Measurements from ENCODE around the gene RYR3.

RYR3 gene

DNA sequence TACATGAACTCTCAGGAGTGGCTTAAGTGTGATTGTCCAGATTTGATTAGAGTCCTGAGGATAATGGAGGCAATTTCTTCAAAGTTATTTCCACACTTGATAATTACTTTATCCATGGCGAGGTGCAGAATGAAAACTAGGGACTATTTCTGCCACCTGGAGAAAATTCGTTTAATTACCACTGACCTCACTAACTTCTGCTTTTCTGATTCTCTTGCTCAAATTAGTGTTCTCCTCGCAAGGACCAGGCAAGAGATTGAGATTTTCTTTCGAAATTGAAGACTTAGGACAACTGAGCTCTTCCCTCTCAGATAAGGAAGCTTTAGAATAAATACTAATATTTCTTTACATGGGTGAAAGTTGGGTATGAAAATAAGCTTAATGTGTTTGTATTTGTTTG lies 135.2 kb downstream of the RYR3 start:
- no peak for DNase-seq (ENCODE audit: low spot score in 2 of 2)
- H3K36me3 Mint-ChIP-seq (ENCODE audit: insufficient read depth) = no peaks in the 10 kb centered on the region

DNA sequence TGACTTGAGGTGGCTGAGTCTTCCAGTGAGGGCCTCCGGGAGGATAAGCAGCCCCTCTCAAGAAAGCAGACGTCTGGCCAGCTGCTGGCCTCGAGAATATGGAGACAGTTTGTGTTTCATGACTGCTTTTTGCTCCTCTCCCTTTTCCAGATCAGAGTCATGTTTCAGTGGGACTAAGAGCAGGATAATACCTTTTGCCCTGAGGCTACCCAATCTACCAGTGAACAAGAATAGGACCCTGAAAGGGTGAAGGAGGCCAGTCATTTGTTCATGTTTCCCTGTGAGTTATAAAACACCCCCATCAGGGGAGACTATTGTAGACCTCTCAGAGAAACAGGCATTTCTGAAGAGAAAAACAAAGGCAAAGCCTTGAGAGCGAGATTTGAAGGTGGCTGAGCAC lies 137.4 kb downstream of the RYR3 start:
- H3K27ac Mint-ChIP-seq (ENCODE audit: low read depth) = peak overlapping the region; percentile 4

More for the DNA sequence above, 135.2 kb downstream of the RYR3 start:
- Mint-ChIP-seq H3K27me3 (no peaks in the 10 kb centered on the region), H3K27ac (ENCODE audit: low read depth) (no peak overlapping the region), H3K4me3 (no peak overlapping the region), H3K4me1 (no peaks in the 10 kb centered on the region), H3K9me3 (no peaks in the 10 kb centered on the region)
- no peak for ATAC-seq (replicated peaks; ENCODE audit: extremely low read depth, poor library complexity, severe bottlenecking)

DNA sequence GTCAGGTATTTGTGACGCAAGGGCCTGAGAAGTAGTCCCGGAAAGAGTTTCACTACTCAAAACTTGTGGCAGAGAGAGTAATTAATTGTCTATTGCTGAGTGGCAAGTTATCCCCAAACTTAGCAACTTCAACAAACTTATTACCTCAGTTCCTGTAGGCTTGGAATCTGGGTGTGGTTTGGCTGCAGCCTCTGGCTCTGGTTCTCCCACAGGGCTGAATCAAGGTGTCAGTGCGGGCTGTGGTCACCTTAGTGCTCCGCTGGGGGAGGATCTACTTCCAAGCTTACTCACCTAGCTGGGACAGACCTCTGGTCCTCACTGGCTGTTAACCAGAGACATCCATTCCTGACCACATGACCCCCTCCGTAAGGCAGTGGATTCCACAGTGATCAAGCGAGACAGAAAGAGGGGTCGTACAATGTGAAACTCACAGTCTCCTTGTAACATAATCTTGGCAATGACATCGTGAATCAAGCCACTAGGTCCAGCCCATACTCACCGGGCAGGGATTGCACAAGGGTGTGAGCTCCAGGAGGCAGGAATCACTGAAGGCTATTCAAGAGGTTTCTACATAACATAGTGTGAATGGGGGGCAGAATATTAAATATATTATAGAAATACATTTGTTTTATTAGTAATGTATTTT lies 138.3 kb downstream of the RYR3 start:
- H3K4me1 Mint-ChIP-seq = no peaks in the 10 kb centered on the region
- DNase-seq (ENCODE audit: low spot score in 2 of 2) (no peak), ATAC-seq (replicated peaks; ENCODE audit: extremely low read depth, poor library complexity, severe bottlenecking) (no peak)
- H3K9me3 Mint-ChIP-seq = no peaks in the 10 kb centered on the region
- no peak overlapping the region for H3K4me3 Mint-ChIP-seq
- H3K27me3 Mint-ChIP-seq = no peaks in the 10 kb centered on the region
- no peak overlapping the region for H3K27ac Mint-ChIP-seq (ENCODE audit: low read depth)
- no peaks in the 10 kb centered on the region for H3K36me3 Mint-ChIP-seq (ENCODE audit: insufficient read depth)

More for the DNA sequence above, 137.4 kb downstream of the RYR3 start:
- H3K4me3 Mint-ChIP-seq = no peak overlapping the region
- H3K4me1 Mint-ChIP-seq = no peaks in the 10 kb centered on the region
- H3K9me3 Mint-ChIP-seq = no peaks in the 10 kb centered on the region
- H3K27me3 Mint-ChIP-seq = no peaks in the 10 kb centered on the region
- no peaks in the 10 kb centered on the region for H3K36me3 Mint-ChIP-seq (ENCODE audit: insufficient read depth)
- no peak for ATAC-seq (replicated peaks; ENCODE audit: extremely low read depth, poor library complexity, severe bottlenecking)
- no peak for DNase-seq (ENCODE audit: low spot score in 2 of 2)

DNA sequence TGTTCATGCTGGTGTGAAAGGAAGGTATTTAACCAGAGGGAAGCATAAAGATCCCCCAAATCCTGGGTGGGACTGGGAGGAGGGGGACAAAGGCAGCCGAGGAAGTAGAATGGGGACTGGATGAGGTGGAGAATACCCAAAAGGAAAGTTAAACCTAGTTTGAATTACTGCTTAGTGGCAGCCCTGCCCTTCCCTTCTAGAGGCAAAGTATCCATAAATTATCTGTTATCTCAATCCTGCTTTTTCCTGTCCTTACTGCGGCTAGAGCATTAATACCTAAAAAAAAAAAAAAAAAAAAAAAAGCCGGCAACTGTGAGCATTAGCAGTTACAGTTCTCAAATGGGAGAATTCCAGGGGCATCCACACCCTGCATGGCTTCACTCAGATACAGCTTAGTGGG lies 139.0 kb downstream of the RYR3 start:
- Mint-ChIP-seq H3K4me3 (no peak overlapping the region), H3K27me3 (no peaks in the 10 kb centered on the region), H3K27ac (ENCODE audit: low read depth) (no peak overlapping the region), H3K4me1 (no peaks in the 10 kb centered on the region), H3K36me3 (ENCODE audit: insufficient read depth) (no peaks in the 10 kb centered on the region), H3K9me3 (peaks cover 6% of the 10 kb centered on the region)
- ATAC-seq (replicated peaks; ENCODE audit: extremely low read depth, poor library complexity, severe bottlenecking) (no peak), DNase-seq (ENCODE audit: low spot score in 2 of 2) (no peak)

DNA sequence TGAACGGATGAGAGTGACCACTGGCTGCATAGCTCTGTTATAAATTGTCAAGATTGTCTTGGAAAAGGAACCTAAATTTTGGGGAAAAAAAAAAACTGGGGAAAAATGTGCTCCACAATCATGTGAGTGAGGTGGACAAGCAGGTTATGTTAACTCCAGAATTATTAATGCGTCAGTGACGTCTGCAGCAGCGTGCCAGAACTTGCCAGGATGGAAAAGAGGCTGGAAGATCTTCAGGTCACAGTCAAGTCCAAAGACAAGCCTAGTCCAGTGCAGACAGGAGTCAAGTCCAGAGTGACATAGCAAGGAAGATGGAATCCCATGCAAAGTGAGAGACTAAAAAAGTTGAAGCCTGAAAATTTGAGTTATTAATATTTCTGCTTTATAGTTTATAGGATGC lies 140.6 kb downstream of the RYR3 start:
- no peaks in the 10 kb centered on the region for H3K4me1 Mint-ChIP-seq
- ATAC-seq (replicated peaks; ENCODE audit: extremely low read depth, poor library complexity, severe bottlenecking) = no peak
- no peak overlapping the region for H3K4me3 Mint-ChIP-seq
- H3K36me3 Mint-ChIP-seq (ENCODE audit: insufficient read depth) = no peaks in the 10 kb centered on the region
- H3K9me3 Mint-ChIP-seq = peaks cover 9% of the 10 kb centered on the region
- no peak overlapping the region for H3K27ac Mint-ChIP-seq (ENCODE audit: low read depth)
- H3K27me3 Mint-ChIP-seq = no peaks in the 10 kb centered on the region
- DNase-seq (ENCODE audit: low spot score in 2 of 2) = no peak

DNA sequence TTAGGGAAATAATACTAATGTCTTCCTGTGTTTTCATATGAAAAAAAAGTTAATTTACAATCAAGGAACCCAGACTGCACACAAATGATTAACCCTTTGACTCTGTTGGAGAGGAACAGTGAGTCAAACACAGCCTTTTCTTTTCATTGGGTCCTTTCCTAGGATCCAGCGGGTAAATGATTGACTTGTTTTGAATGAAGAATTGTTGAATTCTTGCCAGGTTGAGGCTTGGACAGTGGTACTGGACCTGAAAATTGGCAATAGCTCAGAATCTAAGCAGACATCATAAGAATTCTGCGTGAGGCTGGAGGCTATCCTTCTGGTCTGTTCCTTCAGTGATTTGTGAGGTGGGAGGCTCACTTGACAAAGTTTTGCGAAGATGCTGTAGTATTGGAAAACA lies 143.0 kb downstream of the RYR3 start:
- Mint-ChIP-seq H3K4me3 (no peak overlapping the region), H3K36me3 (ENCODE audit: insufficient read depth) (no peaks in the 10 kb centered on the region), H3K4me1 (no peaks in the 10 kb centered on the region), H3K27me3 (no peaks in the 10 kb centered on the region), H3K9me3 (peaks cover 14% of the 10 kb centered on the region), H3K27ac (ENCODE audit: low read depth) (no peak overlapping the region)
- ATAC-seq (replicated peaks; ENCODE audit: extremely low read depth, poor library complexity, severe bottlenecking) (no peak), DNase-seq (ENCODE audit: low spot score in 2 of 2) (no peak)

DNA sequence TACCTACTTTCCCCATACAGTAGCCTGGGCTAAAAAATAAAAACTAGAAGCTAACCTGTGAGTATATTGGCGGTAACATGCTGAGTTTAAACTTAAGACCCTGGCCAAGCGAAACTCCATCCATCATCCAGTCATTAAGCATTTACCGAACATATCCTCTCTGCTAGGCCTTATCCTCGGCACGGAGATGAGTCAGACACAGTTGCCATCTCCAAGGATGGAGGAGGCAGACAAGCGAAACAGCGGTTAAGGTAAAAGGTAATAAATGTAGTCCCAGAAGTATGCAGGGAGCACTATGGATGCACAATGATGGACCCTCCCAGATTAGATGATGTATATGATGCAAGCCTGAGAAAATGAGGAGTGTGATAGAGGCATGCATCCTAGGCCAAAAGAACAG lies 143.6 kb downstream of the RYR3 start:
- Mint-ChIP-seq H3K36me3 (ENCODE audit: insufficient read depth) (no peaks in the 10 kb centered on the region), H3K27ac (ENCODE audit: low read depth) (no peak overlapping the region), H3K4me3 (no peak overlapping the region), H3K27me3 (no peaks in the 10 kb centered on the region), H3K9me3 (peaks cover 14% of the 10 kb centered on the region), H3K4me1 (no peaks in the 10 kb centered on the region)
- no peak for ATAC-seq (replicated peaks; ENCODE audit: extremely low read depth, poor library complexity, severe bottlenecking)
- no peak for DNase-seq (ENCODE audit: low spot score in 2 of 2)

DNA sequence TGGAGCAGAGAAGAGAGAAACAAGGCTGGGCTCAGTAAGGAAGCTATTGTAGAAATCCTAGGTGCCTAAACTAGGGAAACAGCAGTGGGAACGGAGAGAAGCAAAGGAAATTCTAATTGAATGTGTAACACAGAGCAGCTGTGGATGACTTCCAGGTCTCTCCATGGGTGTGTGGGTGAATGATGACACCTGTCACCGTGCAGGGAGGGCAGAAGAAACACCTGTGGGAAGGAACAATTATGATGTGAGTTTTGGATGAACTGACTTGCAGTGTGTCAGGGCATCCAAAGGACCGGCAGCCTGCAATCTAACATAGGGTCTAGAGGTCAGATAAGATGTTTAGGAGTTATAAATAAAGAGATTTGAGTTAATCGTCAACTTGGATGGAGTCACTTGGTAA lies 144.2 kb downstream of the RYR3 start:
- Mint-ChIP-seq H3K4me3 (no peak overlapping the region), H3K4me1 (no peaks in the 10 kb centered on the region), H3K36me3 (ENCODE audit: insufficient read depth) (no peaks in the 10 kb centered on the region), H3K9me3 (peaks cover 14% of the 10 kb centered on the region), H3K27ac (ENCODE audit: low read depth) (no peak overlapping the region), H3K27me3 (no peaks in the 10 kb centered on the region)
- DNase-seq (ENCODE audit: low spot score in 2 of 2) = no peak
- no peak for ATAC-seq (replicated peaks; ENCODE audit: extremely low read depth, poor library complexity, severe bottlenecking)

DNA sequence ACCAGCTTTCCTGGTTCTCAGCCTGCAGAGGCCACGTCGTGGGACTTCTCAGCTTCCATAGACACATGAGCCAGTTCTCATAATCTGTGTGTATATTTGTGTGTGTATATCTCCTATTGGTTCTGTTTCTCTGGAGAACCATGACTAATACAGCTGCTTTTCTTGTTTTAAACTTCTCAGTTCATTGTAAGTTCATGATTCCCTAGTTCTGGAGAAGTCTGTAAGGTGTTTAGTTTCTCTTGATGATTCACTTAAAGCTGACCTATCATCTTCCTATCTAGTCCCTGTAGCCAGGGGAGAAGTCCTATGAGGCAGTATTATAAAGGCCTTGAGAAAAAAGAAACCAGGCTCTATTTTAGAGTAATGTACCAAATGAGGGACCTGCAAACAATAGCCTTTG lies 147.7 kb downstream of the RYR3 start:
- Mint-ChIP-seq H3K27me3 (no peaks in the 10 kb centered on the region), H3K36me3 (ENCODE audit: insufficient read depth) (no peaks in the 10 kb centered on the region), H3K27ac (ENCODE audit: low read depth) (no peak overlapping the region), H3K4me1 (no peaks in the 10 kb centered on the region), H3K9me3 (peaks cover 14% of the 10 kb centered on the region), H3K4me3 (no peak overlapping the region)
- ATAC-seq (replicated peaks; ENCODE audit: extremely low read depth, poor library complexity, severe bottlenecking) = no peak
- no peak for DNase-seq (ENCODE audit: low spot score in 2 of 2)

DNA sequence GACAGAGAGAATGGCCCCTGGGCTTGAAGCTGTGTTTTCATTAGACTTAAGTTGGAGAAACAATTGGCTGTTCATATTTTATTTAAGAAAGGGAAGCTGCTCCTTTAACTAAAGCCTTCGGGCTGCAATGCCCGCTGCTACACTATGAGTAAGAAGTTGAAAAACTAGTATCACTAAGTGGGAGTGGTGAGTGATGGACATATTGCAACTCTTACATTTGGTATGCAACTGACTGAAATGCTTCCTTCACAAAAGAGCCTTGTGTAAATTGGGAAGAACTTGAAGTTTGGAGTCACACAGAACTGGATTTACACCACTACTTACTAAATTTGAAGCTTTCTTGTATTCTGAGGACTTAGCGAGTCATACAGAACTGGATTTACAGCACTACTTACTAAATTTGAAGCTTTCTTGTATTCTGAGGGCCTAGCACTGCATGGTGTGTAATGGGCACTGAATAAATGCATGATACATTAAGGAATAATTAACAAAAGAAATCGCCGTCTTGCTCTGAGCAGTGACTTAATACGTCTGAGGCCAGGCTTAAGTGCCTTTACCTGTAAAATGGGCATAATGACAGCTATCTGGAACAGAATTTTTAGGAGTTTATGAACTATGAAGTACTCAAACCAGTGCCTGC lies 149.5 kb downstream of the RYR3 start:
- Mint-ChIP-seq H3K4me1 (no peaks in the 10 kb centered on the region), H3K36me3 (ENCODE audit: insufficient read depth) (no peaks in the 10 kb centered on the region), H3K9me3 (peaks cover 5% of the 10 kb centered on the region), H3K27me3 (no peaks in the 10 kb centered on the region), H3K4me3 (no peak overlapping the region), H3K27ac (ENCODE audit: low read depth) (no peak overlapping the region)
- DNase-seq (ENCODE audit: low spot score in 2 of 2) = no peak
- no peak for ATAC-seq (replicated peaks; ENCODE audit: extremely low read depth, poor library complexity, severe bottlenecking)

DNA sequence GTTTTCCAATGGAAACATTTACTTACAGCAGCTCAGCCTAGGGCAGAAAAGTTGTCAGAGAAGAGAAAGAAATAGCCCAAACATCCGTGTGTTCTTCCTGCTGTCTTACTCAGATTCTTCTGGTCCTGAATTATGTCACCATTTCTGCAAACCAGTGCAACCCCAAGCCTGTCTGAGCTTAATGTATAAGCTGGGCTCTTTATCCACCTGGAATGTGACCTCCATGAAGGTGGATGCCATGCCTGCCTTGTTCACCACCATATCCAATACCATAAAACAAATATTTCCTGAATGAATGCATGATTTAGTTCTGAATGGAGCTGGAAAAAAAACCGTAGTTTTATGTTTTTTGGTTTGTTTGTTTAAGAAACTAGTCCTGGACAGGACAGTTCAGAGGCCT lies 150.9 kb downstream of the RYR3 start:
- DNase-seq (ENCODE audit: low spot score in 2 of 2) (no peak), ATAC-seq (replicated peaks; ENCODE audit: extremely low read depth, poor library complexity, severe bottlenecking) (no peak)
- H3K9me3 Mint-ChIP-seq = peaks cover 5% of the 10 kb centered on the region
- no peaks in the 10 kb centered on the region for H3K27me3 Mint-ChIP-seq
- H3K36me3 Mint-ChIP-seq (ENCODE audit: insufficient read depth) = no peaks in the 10 kb centered on the region
- no peak overlapping the region for H3K4me3 Mint-ChIP-seq
- no peak overlapping the region for H3K27ac Mint-ChIP-seq (ENCODE audit: low read depth)
- no peaks in the 10 kb centered on the region for H3K4me1 Mint-ChIP-seq

DNA sequence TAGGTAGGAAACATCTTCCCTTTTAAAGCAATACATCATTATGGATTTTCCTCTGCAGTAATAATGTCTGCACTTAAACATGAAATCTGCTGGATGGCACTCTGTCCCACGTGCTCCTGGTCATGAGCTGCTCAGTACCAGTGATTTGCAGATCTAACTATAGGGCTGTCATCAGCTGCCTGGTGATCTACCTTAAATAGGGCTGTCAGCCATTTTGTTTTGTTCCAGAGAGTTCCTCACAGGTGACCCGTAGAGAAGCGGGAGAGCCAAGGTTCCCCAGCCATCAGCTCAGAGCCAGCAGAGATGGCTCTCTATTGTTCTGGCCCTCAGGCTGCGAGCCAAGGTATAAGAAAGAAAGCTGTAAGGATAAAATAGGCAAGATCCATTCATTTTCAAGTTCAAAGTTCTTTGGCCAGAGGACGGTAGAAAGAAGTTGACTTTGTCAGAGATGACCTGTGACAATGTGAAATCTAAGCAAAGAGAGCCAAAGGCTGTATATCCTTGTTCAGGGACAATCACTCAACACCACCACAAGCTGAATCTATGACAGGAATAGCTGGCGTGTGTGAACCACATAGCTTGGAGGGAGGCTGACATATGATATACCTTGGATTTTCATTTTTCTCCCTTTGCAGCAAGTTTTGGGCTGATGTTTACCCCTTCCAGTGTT lies 156.5 kb downstream of the RYR3 start:
- H3K4me3 Mint-ChIP-seq = no peak overlapping the region
- ATAC-seq (replicated peaks; ENCODE audit: extremely low read depth, poor library complexity, severe bottlenecking) = no peak
- H3K27me3 Mint-ChIP-seq = no peaks in the 10 kb centered on the region
- H3K27ac Mint-ChIP-seq (ENCODE audit: low read depth) = no peak overlapping the region
- no peak for DNase-seq (ENCODE audit: low spot score in 2 of 2)
- no peaks in the 10 kb centered on the region for H3K9me3 Mint-ChIP-seq
- H3K4me1 Mint-ChIP-seq = no peaks in the 10 kb centered on the region
- H3K36me3 Mint-ChIP-seq (ENCODE audit: insufficient read depth) = no peaks in the 10 kb centered on the region

DNA sequence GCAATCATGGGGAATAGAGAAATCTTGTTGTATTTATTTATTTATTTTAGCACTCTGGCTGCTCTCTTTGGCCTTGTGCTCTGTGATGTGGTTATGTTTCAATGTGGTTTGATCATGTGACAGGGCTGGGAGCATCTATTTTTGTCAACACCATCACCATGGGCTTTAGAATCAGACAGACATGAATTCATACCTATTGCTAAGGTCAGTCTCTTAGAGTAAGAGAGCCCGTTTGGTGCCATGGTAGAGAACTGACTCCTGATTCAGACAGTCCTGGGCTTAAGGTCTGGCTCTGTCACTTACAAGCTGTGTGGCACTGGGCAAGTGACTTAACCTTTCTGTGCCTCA lies 157.0 kb downstream of the RYR3 start:
- Mint-ChIP-seq H3K4me3 (no peak overlapping the region), H3K27ac (ENCODE audit: low read depth) (no peak overlapping the region), H3K36me3 (ENCODE audit: insufficient read depth) (no peaks in the 10 kb centered on the region), H3K27me3 (no peaks in the 10 kb centered on the region), H3K4me1 (no peaks in the 10 kb centered on the region), H3K9me3 (no peaks in the 10 kb centered on the region)
- DNase-seq (ENCODE audit: low spot score in 2 of 2) (no peak), ATAC-seq (replicated peaks; ENCODE audit: extremely low read depth, poor library complexity, severe bottlenecking) (no peak)

All from central memory CD8-positive, alpha-beta T cell (primary cell).